BLaER1 treated with 17β-estradiol and CSF1 and Interleukin-3, amounts not matched to agents 10 nM and 100 nM (cell line): ENCODE measurements around the gene TRIM31.
"Not testable (repeated sequence)": the region's sequence is repeated elsewhere in the genome, so short reads cannot be mapped to it uniquely, and the experiment has no call there.

Experiments used
- H3K27ac ChIP-seq, 11 experiments: shearing (Covaris generic); formaldehyde crosslinking; 2 replicates each; pipeline ENCODE4 v1.8.1; 2022
- H3K27me3 ChIP-seq, 11 experiments: shearing (Covaris generic); formaldehyde crosslinking; 2 replicates each; pipeline ENCODE4 v1.8.1; 2022
- H3K36me3 ChIP-seq, 11 experiments: shearing (Covaris generic); formaldehyde crosslinking; 2 replicates each; pipeline ENCODE4 v1.8.1; 2022
- H3K4me1 ChIP-seq, 10 experiments: shearing (Covaris generic); formaldehyde crosslinking; 2 replicates each; pipeline ENCODE4 v1.8.1; 2022
- H3K4me2 ChIP-seq, 11 experiments: shearing (Covaris generic); formaldehyde crosslinking; 2 replicates each; pipeline ENCODE4 v1.8.1; 2022
- H3K4me3 ChIP-seq, 10 experiments: shearing (Covaris generic); formaldehyde crosslinking; 2 replicates each; pipeline ENCODE4 v1.8.1; 2022
- H3K9ac ChIP-seq, 11 experiments: shearing (Covaris generic); formaldehyde crosslinking; 2 replicates each; pipeline ENCODE4 v1.8.1; 2022
- H3K9me3 ChIP-seq, 11 experiments: shearing (Covaris generic); formaldehyde crosslinking; replicated peaks in 1 of 11; 2 replicates each; pipeline ENCODE4 v1.8.1; 2022
- H4K20me1 ChIP-seq, 11 experiments: shearing (Covaris generic); formaldehyde crosslinking; 2 replicates each; pipeline ENCODE4 v1.8.1; 2022
- Cebpa-rat ChIP-seq, 11 experiments: shearing (Covaris generic); IDR thresholded peaks; 2 replicates each; pipeline ENCODE4 v1.8.1; 2022

The TRIM31 gene

GRCh38 chr6:30150671-30151395 lies 37.9 kb upstream of the TRIM31 start:
- TF ChIP-seq Cebpa-rat (IDR thresholded peaks at IDR 0.05): no peak
- H3K9ac ChIP-seq: no peak overlapping the region
- H3K4me3 ChIP-seq: no peak overlapping the region
- no peaks in the 10 kb centered on the region for H3K36me3 ChIP-seq
- peaks cover 13 to 26% (median 17%) of the 10 kb centered on the region in 10 experiments; a peak in 19 of 20 replicates for H3K4me1 ChIP-seq
- H3K27me3 ChIP-seq: no peaks in the 10 kb centered on the region
- H3K27ac ChIP-seq: no peak overlapping the region
- no peaks in the 10 kb centered on the region for H3K9me3 ChIP-seq
- H4K20me1 ChIP-seq: no peaks in the 10 kb centered on the region
- peak overlapping the region in 6 of 11 experiments; percentile 20 to 63 (median 44); a peak in 7 of 22 replicates for H3K4me2 ChIP-seq

GRCh38 chr6:30149858-30150550 lies 37.1 kb upstream of the TRIM31 start:
- Histone ChIP-seq H3K36me3 (no peaks in the 10 kb centered on the region), H3K27me3 (no peaks in the 10 kb centered on the region), H3K9me3 (no peaks in the 10 kb centered on the region)

GRCh38 chr6:30149234-30149633 lies 36.3 kb upstream of the TRIM31 start:
- no peaks in the 10 kb centered on the region for H3K9me3 ChIP-seq
- no peaks in the 10 kb centered on the region for H3K36me3 ChIP-seq
- H3K9ac ChIP-seq: no peak overlapping the region
- H3K27me3 ChIP-seq: no peaks in the 10 kb centered on the region
- peaks cover 13 to 26% (median 17%) of the 10 kb centered on the region in 10 experiments; a peak in 19 of 20 replicates for H3K4me1 ChIP-seq
- no peak for TF ChIP-seq Cebpa-rat (IDR thresholded peaks at IDR 0.05)
- no peak overlapping the region for H3K4me3 ChIP-seq
- H3K27ac ChIP-seq: no peak overlapping the region
- peak overlapping the region in 2 of 11 experiments; percentile 12 to 47; a peak in 3 of 22 replicates for H3K4me2 ChIP-seq
- no peaks in the 10 kb centered on the region for H4K20me1 ChIP-seq

More at GRCh38 chr6:30149858-30150550, 37.1 kb upstream of the TRIM31 start:
- Histone ChIP-seq H3K4me1 (peaks cover 13 to 26% (median 17%) of the 10 kb centered on the region in 10 experiments; a peak in 19 of 20 replicates), H3K4me2 (peak overlapping the region in 5 of 11 experiments; percentile 25 to 63 (median 40); a peak in 8 of 22 replicates), H3K9ac (no peak overlapping the region), H3K27ac (no peak overlapping the region), H3K4me3 (no peak overlapping the region), H4K20me1 (no peaks in the 10 kb centered on the region)
- no peak for TF ChIP-seq Cebpa-rat (IDR thresholded peaks at IDR 0.05)

GRCh38 chr6:30147096-30147495 lies 34.2 kb upstream of the TRIM31 start:
- Histone ChIP-seq H3K27me3 (no peaks in the 10 kb centered on the region), H3K9me3 (no peaks in the 10 kb centered on the region), H3K36me3 (no peaks in the 10 kb centered on the region), H3K4me1 (peaks cover 13 to 26% (median 17%) of the 10 kb centered on the region in 10 experiments; a peak in 19 of 20 replicates), H3K9ac (no peak overlapping the region), H3K27ac (no peak overlapping the region), H3K4me3 (no peak overlapping the region), H4K20me1 (no peaks in the 10 kb centered on the region), H3K4me2 (peak overlapping the region in 8 of 11 experiments; percentile 22 to 61 (median 46); a peak in 15 of 22 replicates)
- no peak for TF ChIP-seq Cebpa-rat (IDR thresholded peaks at IDR 0.05)

- no peak for TF ChIP-seq Cebpa-rat (IDR thresholded peaks at IDR 0.05)
- H3K4me1 ChIP-seq: peaks cover 10 to 20% (median 13%) of the 10 kb centered on the region in 10 experiments; a peak in 17 of 20 replicates
- no peaks in the 10 kb centered on the region for H3K27me3 ChIP-seq
- H3K27ac ChIP-seq: no peak overlapping the region
- no peaks in the 10 kb centered on the region for H3K36me3 ChIP-seq
- H3K4me3 ChIP-seq: no peak overlapping the region
- H3K9me3 ChIP-seq: no peaks in the 10 kb centered on the region
- H4K20me1 ChIP-seq: no peaks in the 10 kb centered on the region
- H3K9ac ChIP-seq: no peak overlapping the region
- no peak overlapping the region for H3K4me2 ChIP-seq
These were observed 32.9 kb upstream of the TRIM31 start for GRCh38 chr6:30145818-30146217.

GRCh38 chr6:30144811-30145210 lies 31.9 kb upstream of the TRIM31 start:
- Histone ChIP-seq H3K27me3 (no peaks in the 10 kb centered on the region), H3K4me3 (no peak overlapping the region), H4K20me1 (no peaks in the 10 kb centered on the region), H3K4me1 (peaks cover 0 to 16% (median 10%) of the 10 kb centered on the region in 10 experiments; a peak in 15 of 20 replicates), H3K9ac (no peak overlapping the region), H3K9me3 (no peaks in the 10 kb centered on the region), H3K4me2 (no peak overlapping the region), H3K27ac (no peak overlapping the region), H3K36me3 (no peaks in the 10 kb centered on the region)
- TF ChIP-seq Cebpa-rat (IDR thresholded peaks at IDR 0.05): no peak

- Histone ChIP-seq H3K36me3 (no peaks in the 10 kb centered on the region), H3K4me2 (no peak overlapping the region), H3K27me3 (no peaks in the 10 kb centered on the region), H4K20me1 (no peaks in the 10 kb centered on the region), H3K9me3 (no peaks in the 10 kb centered on the region), H3K27ac (no peak overlapping the region), H3K9ac (no peak overlapping the region), H3K4me3 (no peak overlapping the region), H3K4me1 (peaks cover 0 to 16% (median 10%) of the 10 kb centered on the region in 10 experiments; a peak in 12 of 20 replicates)
- TF ChIP-seq Cebpa-rat (IDR thresholded peaks at IDR 0.05): no peak
These were observed 30.9 kb upstream of the TRIM31 start for GRCh38 chr6:30143780-30144179.

- Histone ChIP-seq H3K4me2 (no peak overlapping the region), H4K20me1 (no peaks in the 10 kb centered on the region), H3K27ac (no peak overlapping the region), H3K4me1 (peaks cover 0 to 13% (median 9%) of the 10 kb centered on the region in 10 experiments; a peak in 12 of 20 replicates), H3K4me3 (no peak overlapping the region), H3K9me3 (no peaks in the 10 kb centered on the region), H3K36me3 (no peaks in the 10 kb centered on the region), H3K27me3 (no peaks in the 10 kb centered on the region), H3K9ac (no peak overlapping the region)
- TF ChIP-seq Cebpa-rat (IDR thresholded peaks at IDR 0.05): no peak
These were observed 29.8 kb upstream of the TRIM31 start for GRCh38 chr6:30142665-30143064.

GRCh38 chr6:30140240-30140639 lies 27.4 kb upstream of the TRIM31 start:
- H3K27me3 ChIP-seq, H3K4me3 ChIP-seq, H3K27ac ChIP-seq, H3K9ac ChIP-seq, H3K9me3 ChIP-seq, H3K36me3 ChIP-seq, H3K4me2 ChIP-seq, H4K20me1 ChIP-seq: not testable (repeated sequence)
- peaks cover 8 to 21% (median 18%) of the 10 kb centered on the region in 10 experiments; a peak in 19 of 20 replicates for H3K4me1 ChIP-seq
